Measurements from ENCODE around the gene DST.

The DST gene

DNA sequence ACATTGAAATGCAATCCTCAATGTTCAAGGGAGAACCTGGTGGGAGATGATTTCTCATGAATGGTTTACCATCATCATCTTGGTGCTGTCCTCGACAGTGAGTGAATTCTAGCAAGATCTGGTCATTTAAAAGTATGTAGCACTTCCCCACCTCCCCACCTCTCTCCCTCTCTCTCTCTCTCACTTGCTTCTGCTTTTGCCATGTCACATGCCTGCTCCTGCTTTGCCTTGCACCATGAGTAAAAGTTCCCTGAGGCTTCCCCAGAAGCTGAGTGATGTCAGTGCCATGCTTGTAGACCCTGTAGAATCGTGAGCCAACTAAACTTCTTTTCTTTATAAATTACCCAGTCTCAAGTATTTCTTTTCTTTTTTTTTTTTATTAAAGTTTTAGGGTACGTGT is 60.5 kb downstream of the DST start:
- Histone ChIP-seq H3K9me3 (ENCODE audit: control insufficient read depth, low read length) (no peaks in the 10 kb centered on the region), H3K9ac (no peak overlapping the region), H3K4me3 (ENCODE audit: low read depth, low read length) (no peak overlapping the region), H3K4me1 (no peaks in the 10 kb centered on the region), H3K4me2 (ENCODE audit: low read length) (no peak overlapping the region), H3K79me2 (no peaks in the 10 kb centered on the region), H3K36me3 (ENCODE audit: control insufficient read depth, insufficient read depth, low read length) (no peaks in the 10 kb centered on the region), H3K27me3 (ENCODE audit: control insufficient read depth, insufficient read depth, low read length) (no peaks in the 10 kb centered on the region), H3K27ac (no peak overlapping the region), H2AFZ (no peak overlapping the region)
- TF ChIP-seq, protein P1, sequence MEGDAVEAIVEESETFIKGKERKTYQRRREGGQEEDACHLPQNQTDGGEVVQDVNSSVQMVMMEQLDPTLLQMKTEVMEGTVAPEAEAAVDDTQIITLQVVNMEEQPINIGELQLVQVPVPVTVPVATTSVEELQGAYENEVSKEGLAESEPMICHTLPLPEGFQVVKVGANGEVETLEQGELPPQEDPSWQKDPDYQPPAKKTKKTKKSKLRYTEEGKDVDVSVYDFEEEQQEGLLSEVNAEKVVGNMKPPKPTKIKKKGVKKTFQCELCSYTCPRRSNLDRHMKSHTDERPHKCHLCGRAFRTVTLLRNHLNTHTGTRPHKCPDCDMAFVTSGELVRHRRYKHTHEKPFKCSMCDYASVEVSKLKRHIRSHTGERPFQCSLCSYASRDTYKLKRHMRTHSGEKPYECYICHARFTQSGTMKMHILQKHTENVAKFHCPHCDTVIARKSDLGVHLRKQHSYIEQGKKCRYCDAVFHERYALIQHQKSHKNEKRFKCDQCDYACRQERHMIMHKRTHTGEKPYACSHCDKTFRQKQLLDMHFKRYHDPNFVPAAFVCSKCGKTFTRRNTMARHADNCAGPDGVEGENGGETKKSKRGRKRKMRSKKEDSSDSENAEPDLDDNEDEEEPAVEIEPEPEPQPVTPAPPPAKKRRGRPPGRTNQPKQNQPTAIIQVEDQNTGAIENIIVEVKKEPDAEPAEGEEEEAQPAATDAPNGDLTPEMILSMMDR (IDR thresholded peaks at IDR 0.05), result no peak

DNA sequence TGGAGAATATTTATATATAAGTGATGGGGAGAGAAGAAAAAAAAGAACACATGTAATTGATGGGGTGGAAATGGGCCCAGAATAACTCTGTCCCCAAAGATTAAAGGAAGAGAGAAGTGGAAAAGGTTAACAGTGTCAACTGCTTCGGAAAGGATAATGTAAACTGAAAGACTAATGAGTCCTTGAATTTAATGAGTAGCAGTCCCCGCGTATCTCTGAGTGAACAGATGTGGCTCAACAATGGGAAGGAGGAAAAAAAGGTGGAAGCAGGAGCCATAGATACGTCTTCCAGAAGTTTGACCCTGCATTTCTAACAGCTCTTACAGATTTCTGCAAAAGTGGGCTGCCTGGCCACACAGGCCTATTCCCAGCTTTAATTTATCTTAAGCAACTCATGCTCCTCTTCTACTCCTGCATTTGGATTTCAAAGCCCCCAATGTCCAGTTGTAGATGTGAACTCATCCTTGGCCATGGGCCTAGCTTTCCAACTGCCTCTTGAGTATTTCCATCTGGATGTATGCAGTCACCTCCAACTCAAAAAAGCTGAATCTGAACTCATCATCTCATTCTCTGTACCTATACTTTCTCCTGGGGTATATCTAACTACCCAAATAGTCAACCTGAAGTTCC is 61.3 kb downstream of the DST start:
- Histone ChIP-seq H2AFZ (no peak overlapping the region), H3K4me1 (no peaks in the 10 kb centered on the region), H3K9me3 (ENCODE audit: control insufficient read depth, low read length) (no peaks in the 10 kb centered on the region), H3K79me2 (no peaks in the 10 kb centered on the region), H3K27me3 (ENCODE audit: control insufficient read depth, insufficient read depth, low read length) (no peaks in the 10 kb centered on the region), H3K36me3 (ENCODE audit: control insufficient read depth, insufficient read depth, low read length) (no peaks in the 10 kb centered on the region), H3K9ac (no peak overlapping the region), H3K4me3 (ENCODE audit: low read depth, low read length) (no peak overlapping the region), H3K4me2 (ENCODE audit: low read length) (no peak overlapping the region), H3K27ac (no peak overlapping the region)
- TF ChIP-seq, protein P1 (IDR thresholded peaks at IDR 0.05), result no peak

DNA sequence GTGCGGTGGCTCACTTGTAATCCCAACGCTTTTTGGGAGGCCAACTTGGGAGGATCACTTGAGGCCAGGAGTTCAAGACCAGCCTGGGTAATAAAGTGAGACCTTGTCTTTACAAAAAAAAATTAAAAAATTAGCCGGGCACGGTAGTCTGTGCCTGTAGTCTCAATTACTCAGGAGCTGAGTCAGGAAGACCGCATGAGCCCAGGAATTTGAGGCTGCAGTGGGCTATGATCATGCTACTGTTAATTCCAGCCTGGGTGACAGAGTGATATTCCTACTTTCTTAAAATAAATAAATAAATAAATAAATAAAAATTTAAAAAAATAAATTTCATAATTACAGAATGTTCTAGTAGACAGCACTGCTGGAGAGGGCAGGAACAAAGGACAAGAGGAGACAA is 62.4 kb downstream of the DST start:
- Histone ChIP-seq H3K4me1 (no peaks in the 10 kb centered on the region), H3K9ac (no peak overlapping the region), H3K27me3 (ENCODE audit: control insufficient read depth, insufficient read depth, low read length) (no peaks in the 10 kb centered on the region), H3K9me3 (ENCODE audit: control insufficient read depth, low read length) (no peaks in the 10 kb centered on the region), H3K4me3 (ENCODE audit: low read depth, low read length) (no peak overlapping the region), H3K79me2 (no peaks in the 10 kb centered on the region), H2AFZ (no peak overlapping the region), H3K4me2 (ENCODE audit: low read length) (no peak overlapping the region), H3K36me3 (ENCODE audit: control insufficient read depth, insufficient read depth, low read length) (no peaks in the 10 kb centered on the region), H3K27ac (no peak overlapping the region)
- TF ChIP-seq, protein P1 (IDR thresholded peaks at IDR 0.05), result no peak

DNA sequence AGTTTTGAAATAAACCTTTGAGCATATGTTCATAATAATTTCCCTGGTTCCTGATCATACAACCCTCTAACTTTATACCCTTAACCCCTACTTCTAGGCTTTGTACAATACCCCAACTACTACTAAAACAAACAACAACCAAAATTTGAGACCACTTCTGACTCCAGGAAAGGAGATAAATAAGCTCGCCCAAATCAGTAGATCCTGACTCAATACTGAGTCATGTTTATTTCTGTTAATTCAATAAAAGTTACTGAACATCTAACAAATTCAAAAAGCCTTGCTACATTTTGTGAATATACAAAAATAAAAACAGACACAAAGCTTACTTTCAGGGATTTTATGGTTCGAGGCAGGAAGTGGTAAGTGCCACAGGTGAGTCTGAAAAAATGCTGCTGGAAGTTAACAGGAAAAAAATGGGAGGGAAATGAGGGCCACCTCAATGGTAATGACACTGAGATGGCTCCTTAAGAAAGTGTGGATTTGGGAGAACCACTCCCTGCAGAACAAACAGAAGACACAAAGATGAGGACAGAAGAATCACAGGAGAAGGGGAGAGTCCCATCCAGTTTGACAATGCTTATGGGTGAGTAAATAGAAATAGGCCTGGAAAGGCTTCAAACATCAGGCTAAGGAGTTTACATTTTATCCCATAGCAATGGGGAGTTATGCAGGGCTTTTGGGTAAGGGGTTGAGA is 63.4 kb downstream of the DST start:
- Histone ChIP-seq H3K4me1 (no peaks in the 10 kb centered on the region), H3K27ac (no peak overlapping the region), H3K79me2 (no peaks in the 10 kb centered on the region), H2AFZ (no peak overlapping the region), H3K36me3 (ENCODE audit: control insufficient read depth, insufficient read depth, low read length) (no peaks in the 10 kb centered on the region), H3K27me3 (ENCODE audit: control insufficient read depth, insufficient read depth, low read length) (no peaks in the 10 kb centered on the region), H3K4me3 (ENCODE audit: low read depth, low read length) (no peak overlapping the region), H3K9ac (no peak overlapping the region), H3K9me3 (ENCODE audit: control insufficient read depth, low read length) (no peaks in the 10 kb centered on the region), H3K4me2 (ENCODE audit: low read length) (no peak overlapping the region)
- TF ChIP-seq, protein P1 (IDR thresholded peaks at IDR 0.05), result no peak

DNA sequence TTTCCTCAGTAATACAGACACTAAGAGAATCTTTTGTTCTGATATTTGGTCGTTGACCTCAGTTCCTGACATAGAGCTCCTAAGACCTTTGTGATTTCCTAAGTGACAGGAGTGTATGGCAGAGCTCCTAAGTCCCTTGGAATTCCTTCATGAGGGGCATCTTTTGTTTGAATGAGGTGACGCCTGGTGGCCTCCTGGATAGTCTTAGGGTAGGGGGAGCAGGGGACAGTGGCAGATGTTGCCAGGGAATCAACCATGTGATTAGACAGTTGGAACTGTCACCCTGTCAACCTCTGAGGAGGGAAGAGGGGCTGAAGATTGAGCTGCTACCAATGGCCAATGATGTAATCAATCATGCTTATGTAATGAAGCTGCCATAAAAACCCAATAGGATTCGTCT is 67.0 kb downstream of the DST start:
- Histone ChIP-seq H3K4me2 (ENCODE audit: low read length) (no peak overlapping the region), H3K27ac (no peak overlapping the region), H3K9me3 (ENCODE audit: control insufficient read depth, low read length) (no peaks in the 10 kb centered on the region), H3K4me3 (ENCODE audit: low read depth, low read length) (no peak overlapping the region), H3K36me3 (ENCODE audit: control insufficient read depth, insufficient read depth, low read length) (no peaks in the 10 kb centered on the region), H2AFZ (no peak overlapping the region), H3K9ac (no peak overlapping the region), H3K4me1 (no peaks in the 10 kb centered on the region), H3K79me2 (no peaks in the 10 kb centered on the region), H3K27me3 (ENCODE audit: control insufficient read depth, insufficient read depth, low read length) (no peaks in the 10 kb centered on the region)
- TF ChIP-seq, protein P1 (IDR thresholded peaks at IDR 0.05), result no peak

Data from parathyroid adenoma (tissue), 2 donors.